Spinal cord (tissue), 10 donors: ENCODE results near the gene OR2T35. TPM values are rescaled to one million over a fixed set of nuclear protein-coding genes. Genes with fewer than 3 reads are reported as not detected.
"Not testable (repeated sequence)": the region's sequence is repeated elsewhere in the genome, so short reads cannot be mapped to it uniquely, and the experiment has no call there.

Experiments used
- DNase-seq, 6 donors: peaks; one replicate each; pipeline versions ENCODE4 v3.0.0 to v3.0.0-alpha.2; 2013 to 2015; ENCODE audit warnings: low spot score in 6 of 6, low read depth in 4 of 6
- H3K27ac ChIP-seq: one replicate; pipeline ENCODE4 v1.5.1; 2013; ENCODE audit warnings: low read depth, low read length, control low read depth
- H3K27me3 ChIP-seq: one replicate; pipeline ENCODE4 v1.6.1; 2013; ENCODE audit warnings: low read length; ENCODE audit not compliant: control insufficient read depth, insufficient read depth
- H3K36me3 ChIP-seq: one replicate; pipeline ENCODE4 v1.6.1; 2013; ENCODE audit warnings: low read length; ENCODE audit not compliant: control insufficient read depth, insufficient read depth
- H3K4me1 ChIP-seq: one replicate; pipeline ENCODE4 v1.6.1; 2013; ENCODE audit warnings: low read length; ENCODE audit not compliant: control insufficient read depth, insufficient read depth
- H3K4me3 ChIP-seq: one replicate; pipeline ENCODE4 v1.5.1; 2013; ENCODE audit warnings: low read depth, low read length, control low read depth
- H3K9me3 ChIP-seq: one replicate; pipeline ENCODE4 v1.6.1; 2013; ENCODE audit warnings: low read length; ENCODE audit not compliant: control insufficient read depth, insufficient read depth
- WGBS: methylation state at CpG from one replicate; pipeline ENCODE4 v1.1.5; 2013; ENCODE audit warnings: missing lambda C conversion rate; ENCODE audit not compliant: insufficient coverage; 5-methylcytosine and 5-hydroxymethylcytosine counted together
- polyA plus RNA-seq, 2 donors: library from polyadenylated mRNA; unstranded; fragments of 120-200 nt; gene quantifications; one replicate each; pipeline ENCODE4 v1.2.1, GENCODE V29; 2013; ENCODE audit not compliant: insufficient read length in 2 of 2
- total RNA-seq, 2 donors: library from RNA; depleted of rRNA in 1 of 2; stranded (reverse); fragments of 120-200 nt in 1 of 2; fragments of >200 nt in 1 of 2; gene quantifications; one replicate each; pipeline versions ENCODE4 v1.2.3 to v1.2.4, GENCODE V29; 2013 to 2014
- donor health status: healthy.

OR2T35 gene
- total and polyA plus RNA-seq, 4 donors, result not detected

DNA sequence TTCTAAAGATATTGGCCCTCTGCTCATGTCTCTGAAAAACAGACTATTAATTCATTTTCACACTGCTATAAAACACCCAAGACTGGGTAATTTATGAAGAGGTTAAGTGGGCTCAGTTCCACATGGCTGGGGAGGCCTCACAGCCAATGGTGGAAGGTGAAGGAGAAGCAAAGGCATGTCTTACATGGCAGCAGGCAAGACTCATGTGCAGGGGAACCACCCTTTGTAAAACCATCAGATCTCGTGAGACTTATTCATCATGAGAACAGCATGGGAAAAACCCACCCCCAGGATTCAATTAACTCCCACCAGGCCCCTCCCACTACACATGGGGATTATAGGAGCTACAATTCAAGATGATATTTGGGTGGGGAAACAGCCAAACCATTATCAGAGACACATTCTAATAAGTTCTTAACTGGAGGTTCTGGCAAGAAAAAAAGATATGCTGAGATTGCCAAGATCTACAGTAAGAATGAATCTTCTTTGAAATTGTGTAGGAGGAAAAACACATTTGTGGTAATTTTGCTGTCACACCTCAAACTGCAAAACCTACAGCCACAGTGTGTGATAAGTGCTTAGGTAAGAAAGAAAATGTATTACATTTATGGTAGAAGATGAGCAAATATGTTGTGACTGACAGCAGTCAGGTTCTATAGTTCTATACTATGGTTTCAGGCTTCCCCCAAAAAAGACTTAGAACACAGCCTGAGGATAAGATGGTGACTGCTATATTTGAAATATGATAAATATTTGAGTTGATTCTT is 3.9 kb upstream of the OR2T35 start:
- not testable (repeated sequence) for H3K4me1 ChIP-seq, H3K9me3 ChIP-seq, H3K36me3 ChIP-seq, DNase-seq, H3K27ac ChIP-seq, H3K27me3 ChIP-seq, H3K4me3 ChIP-seq
- WGBS, result no CpG with 5 or more reads among the region's 1 CpG

DNA sequence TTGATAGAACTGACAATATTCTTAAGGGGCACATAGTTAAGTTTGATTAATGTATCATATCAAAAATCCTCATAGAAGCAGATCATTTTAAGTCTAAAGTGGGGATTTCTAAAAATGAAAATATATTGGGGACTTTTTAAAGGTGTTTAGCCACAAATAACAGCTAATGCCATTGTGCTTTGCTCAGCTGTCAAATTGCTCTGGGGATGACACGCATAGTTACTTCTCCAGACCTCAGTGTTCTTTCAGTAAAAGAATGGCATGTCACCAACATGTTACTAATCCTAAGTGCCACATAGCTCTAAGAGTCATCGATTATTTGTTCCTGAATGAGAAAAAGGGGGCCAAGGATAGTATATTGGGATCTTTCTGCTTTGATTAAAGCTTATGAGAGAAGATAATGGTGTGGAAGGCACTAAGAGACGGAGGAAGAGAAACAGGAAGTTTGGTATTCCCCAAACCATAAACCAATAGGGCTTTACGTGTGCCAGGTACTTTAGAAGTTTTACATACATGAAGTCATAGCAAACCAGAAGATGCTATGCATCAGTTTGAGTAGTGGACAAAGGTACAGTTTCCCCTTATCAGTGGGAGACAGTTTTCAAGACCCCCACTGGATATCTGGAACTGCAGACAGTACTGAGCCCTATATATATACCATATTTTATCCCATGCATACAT is 2.0 kb downstream of the OR2T35 start:
- H3K4me3 ChIP-seq, DNase-seq, H3K4me1 ChIP-seq, H3K9me3 ChIP-seq, H3K27me3 ChIP-seq, H3K27ac ChIP-seq, H3K36me3 ChIP-seq: not testable (repeated sequence)
- WGBS, result no CpG with 5 or more reads among the region's 4 CpGs

GRCh38 chr1:248641583-248641982 is 3.5 kb downstream of the OR2T35 start:
- not testable (repeated sequence) for H3K4me3 ChIP-seq, H3K9me3 ChIP-seq, H3K27ac ChIP-seq, H3K36me3 ChIP-seq, H3K4me1 ChIP-seq, H3K27me3 ChIP-seq, DNase-seq
- no CpG with 5 or more reads among the region's 5 CpGs for WGBS

DNA sequence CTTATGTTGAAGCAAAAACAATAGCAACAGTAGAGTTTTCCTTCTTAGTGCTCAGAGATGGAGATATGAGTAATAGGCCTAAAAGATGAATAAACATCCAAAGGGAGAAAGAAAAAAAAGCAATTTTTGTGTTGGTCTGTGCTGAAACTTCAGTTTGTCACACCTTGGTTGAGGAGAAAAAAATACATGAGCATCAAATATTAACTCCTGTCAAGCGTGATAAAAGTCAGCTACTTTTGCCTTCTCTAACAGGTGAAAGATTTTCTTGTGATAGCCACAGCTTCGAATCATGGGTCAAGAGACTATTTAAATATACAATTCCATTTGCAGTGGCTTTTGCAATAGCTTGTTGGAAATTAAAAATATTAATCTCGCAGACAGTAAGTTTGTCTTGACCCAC is 4.2 kb downstream of the OR2T35 start:
- not testable (repeated sequence) for H3K4me1 ChIP-seq, H3K36me3 ChIP-seq, H3K27me3 ChIP-seq, H3K27ac ChIP-seq, H3K9me3 ChIP-seq, DNase-seq, H3K4me3 ChIP-seq
- no CpG with 5 or more reads among the region's 3 CpGs for WGBS

DNA sequence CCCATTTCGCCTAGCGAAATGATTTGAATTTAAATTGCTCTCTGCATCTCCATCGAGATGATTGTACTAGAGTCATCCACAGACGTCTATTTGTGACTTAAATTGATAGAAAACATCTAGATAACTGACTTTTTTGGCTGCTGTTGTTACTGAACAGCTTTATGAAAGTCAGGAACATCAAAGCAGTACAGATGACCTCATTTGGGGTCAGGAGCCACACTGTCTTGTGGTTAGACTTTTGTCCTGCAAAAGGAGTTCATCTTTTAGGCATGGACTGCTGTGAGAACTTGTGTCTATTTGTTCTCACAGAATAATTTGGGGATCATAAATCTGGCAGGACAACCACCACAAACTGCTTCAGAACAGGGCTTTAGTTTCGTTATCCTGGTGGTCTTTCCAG is 5.4 kb downstream of the OR2T35 start:
- WGBS, result no CpG with 5 or more reads among the region's 5 CpGs
- not testable (repeated sequence) for H3K36me3 ChIP-seq, H3K9me3 ChIP-seq, H3K4me1 ChIP-seq, H3K27ac ChIP-seq, H3K4me3 ChIP-seq, DNase-seq, H3K27me3 ChIP-seq

GRCh38 chr1:248636612-248637011 is 8.5 kb downstream of the OR2T35 start:
- H3K4me3 ChIP-seq, H3K27me3 ChIP-seq, H3K9me3 ChIP-seq, H3K4me1 ChIP-seq, H3K27ac ChIP-seq, DNase-seq, H3K36me3 ChIP-seq: not testable (repeated sequence)
- no CpG with 5 or more reads among the region's 5 CpGs for WGBS

- not testable (repeated sequence) for H3K27me3 ChIP-seq, H3K27ac ChIP-seq, DNase-seq, H3K36me3 ChIP-seq, H3K4me3 ChIP-seq, H3K9me3 ChIP-seq, H3K4me1 ChIP-seq
- no CpG with 5 or more reads among the region's 2 CpGs for WGBS
Measured at GRCh38 chr1:248634991-248635390, 10.1 kb downstream of the OR2T35 start, which contains the start of gene OR2T11. Gene OR2T11 (minus strand): TSS chr1:248635091. CDS start chr1:248627128, 7,963 bp downstream.

GRCh38 chr1:248631354-248632008 is 13.6 kb downstream of the OR2T35 start:
- no peak for DNase-seq
- H3K27me3 ChIP-seq, result no peaks in the 10 kb centered on the region
- H3K36me3 ChIP-seq, result no peaks in the 10 kb centered on the region
- WGBS, result 72% methylated on average over 4 of the region's 7 CpGs
- no peaks in the 10 kb centered on the region for H3K4me1 ChIP-seq
- no peak overlapping the region for H3K4me3 ChIP-seq
- H3K27ac ChIP-seq, result no peak overlapping the region
- no peaks in the 10 kb centered on the region for H3K9me3 ChIP-seq

GRCh38 chr1:248630551-248630950 is 14.5 kb downstream of the OR2T35 start:
- DNase-seq, result no peak
- no CpG with 5 or more reads among the region's 2 CpGs for WGBS
- Histone ChIP-seq H3K36me3 (no peaks in the 10 kb centered on the region), H3K27ac (no peak overlapping the region), H3K9me3 (no peaks in the 10 kb centered on the region), H3K4me3 (no peak overlapping the region), H3K27me3 (no peaks in the 10 kb centered on the region), H3K4me1 (no peaks in the 10 kb centered on the region)
